Measurements from ENCODE around the gene CCBE1.

CCBE1 gene

DNA sequence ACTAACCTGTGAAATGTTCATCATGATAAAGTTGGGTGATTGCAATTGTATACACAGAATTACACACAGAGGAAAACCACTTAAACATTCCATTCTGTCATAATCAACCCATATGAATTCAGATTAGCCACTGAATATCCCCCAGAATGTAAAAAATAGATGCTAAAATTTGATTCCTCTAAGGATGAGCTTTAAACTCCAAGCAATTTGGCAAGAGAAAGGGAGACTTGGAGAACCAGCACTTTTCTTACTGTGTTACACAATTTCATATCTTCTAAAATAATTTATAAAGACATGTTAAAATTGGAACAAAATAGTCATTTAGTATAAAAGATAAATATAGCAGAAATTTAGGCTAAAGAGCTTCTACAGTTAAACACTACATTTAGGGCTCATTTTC lies 191.9 kb downstream of the CCBE1 start:
- no peak for DNase-seq (ENCODE audit: low read depth in 1 of 2, low spot score in 1 of 2)

DNA sequence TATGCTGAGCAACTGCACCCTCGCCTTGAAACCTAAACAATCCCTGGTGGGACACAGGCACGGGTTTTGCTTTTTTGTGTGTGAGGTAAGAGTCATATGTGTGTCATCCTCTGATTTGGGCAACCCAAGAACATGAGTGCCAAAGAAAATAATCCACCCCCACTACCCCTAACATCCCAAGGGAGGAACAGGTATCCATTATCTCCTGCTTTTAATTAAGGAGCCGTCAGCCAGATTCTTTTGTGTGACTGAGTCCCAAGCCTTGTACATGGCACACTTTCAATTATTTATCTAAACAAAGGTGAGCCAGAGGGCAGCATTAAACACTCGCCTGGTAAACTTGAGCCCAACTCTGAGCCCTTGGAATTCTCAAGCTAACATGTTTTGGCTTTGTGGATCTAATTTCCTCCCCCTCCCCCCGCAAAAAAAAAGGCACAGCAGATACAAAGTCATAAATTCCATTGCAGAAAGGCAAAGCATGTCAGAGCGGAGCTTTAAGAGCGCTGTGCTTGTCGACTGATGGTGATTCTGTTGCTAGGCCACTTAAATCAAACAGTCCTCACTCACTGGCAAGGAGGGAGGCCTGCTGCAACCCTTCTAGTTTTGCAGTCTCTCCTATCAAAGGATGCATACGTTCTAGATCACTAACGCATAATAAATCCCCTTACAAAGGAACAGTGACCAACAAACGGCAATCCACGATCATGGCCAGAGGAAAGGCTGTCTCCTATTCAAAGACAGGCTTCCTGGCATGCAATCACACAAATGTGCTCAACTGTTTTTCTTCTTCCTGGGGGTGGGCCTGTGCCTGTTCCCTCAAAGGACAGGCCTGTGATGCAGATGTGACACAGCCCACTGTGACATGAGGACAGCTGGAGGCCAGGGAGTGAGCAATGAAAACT lies 194.7 kb downstream of the CCBE1 start:
- no peak for DNase-seq (ENCODE audit: low read depth in 1 of 2, low spot score in 1 of 2)

DNA sequence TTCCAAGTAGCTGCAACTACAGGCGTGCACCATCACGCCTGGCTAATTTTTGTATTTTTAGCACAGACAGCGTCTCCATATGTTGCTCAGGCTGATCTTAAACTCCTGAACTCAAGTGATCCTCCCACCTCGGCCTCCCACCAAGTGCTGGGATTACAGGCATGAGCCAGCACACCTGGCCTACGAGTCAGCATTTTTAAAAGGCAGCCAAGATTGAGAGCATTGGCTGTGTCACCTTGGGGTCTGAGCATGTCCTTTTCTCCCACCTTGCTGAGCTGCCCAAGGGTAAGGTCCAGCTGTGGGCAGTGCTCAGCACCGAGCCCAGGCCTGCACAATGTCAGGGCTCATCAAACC lies 195.3 kb downstream of the CCBE1 start:
- no peak for DNase-seq (ENCODE audit: low read depth in 1 of 2, low spot score in 1 of 2)

DNA sequence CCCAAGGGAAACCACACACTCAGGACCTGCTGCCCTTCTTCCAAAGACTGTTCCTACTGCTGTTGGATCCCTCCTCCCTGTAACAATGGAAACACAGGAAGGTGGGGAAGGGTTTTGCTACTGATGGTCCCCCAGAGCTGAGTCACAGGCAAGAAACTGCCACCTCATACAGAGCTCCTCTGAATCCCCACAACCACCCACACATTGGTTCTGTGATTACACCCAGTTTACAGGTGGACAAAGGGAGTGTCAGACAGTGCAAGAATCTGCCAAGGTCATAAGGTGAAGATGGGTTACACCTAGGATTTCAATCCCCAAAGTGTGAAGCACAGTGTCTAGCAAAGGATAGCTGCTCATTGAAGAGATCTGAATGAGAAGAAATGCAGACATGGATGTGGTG lies 196.5 kb downstream of the CCBE1 start:
- no peak for DNase-seq (ENCODE audit: low read depth in 1 of 2, low spot score in 1 of 2)

DNA sequence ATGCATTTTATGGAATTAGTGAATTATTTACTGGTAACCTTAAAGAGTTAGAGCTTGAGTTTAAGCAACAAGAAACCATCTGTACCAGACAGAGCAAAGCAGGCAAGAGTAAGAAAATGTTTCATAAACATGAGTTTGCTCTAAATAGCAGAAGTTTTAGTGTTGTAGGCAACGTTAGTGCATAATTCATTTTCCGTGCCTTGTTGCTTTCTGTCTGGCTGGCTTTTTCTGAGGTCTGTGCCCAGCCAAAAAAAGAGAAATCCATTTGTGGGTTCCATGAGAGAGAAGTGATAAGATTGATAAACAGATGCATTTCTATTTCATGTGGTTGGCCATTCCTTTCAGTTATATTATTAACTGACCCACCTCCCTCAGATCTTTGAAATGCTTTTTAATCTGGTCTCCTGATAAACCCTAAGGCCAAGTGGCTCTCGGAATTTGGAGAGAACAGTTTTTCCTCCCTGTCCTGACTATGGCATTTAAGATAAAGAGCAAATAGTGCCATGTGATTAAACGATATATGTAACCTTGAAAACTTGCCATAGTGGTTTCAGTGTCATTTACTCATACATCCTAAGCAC lies 198.6 kb downstream of the CCBE1 start:
- DNase-seq (ENCODE audit: low read depth in 1 of 2, low spot score in 1 of 2) = no peak

DNA sequence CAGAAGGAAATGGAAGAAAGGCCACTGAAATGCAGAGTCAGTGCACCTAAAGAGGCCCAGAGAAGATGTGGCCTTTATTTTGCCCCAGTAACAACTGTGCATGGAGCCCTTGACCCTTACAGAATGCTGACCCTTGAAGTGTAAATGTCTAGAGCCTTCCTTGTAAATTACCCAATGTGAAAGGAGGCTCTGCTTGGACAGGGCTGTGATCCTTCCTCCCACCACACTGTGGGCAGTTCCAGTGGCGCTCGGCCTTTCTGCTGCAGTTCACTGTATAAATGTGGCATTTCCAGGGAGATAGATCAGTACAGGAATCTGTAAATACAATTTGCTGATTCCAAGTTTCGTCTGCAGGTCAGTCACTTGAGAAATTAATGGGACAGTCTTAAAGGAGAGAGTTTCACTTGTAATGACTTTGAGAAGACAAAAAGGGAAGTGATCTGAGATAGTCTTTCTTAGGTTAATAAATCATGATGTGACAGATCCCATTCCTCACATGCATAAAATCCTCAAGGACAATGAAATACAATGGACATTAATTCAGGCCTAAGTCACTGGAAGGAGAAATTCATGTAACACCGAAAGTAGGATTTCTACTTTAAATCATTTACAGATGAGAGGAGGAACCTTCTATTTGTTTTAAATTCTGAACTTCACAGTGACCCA lies 204.3 kb downstream of the CCBE1 start:
- DNase-seq (ENCODE audit: low read depth in 1 of 2, low spot score in 1 of 2) = no peak

DNA sequence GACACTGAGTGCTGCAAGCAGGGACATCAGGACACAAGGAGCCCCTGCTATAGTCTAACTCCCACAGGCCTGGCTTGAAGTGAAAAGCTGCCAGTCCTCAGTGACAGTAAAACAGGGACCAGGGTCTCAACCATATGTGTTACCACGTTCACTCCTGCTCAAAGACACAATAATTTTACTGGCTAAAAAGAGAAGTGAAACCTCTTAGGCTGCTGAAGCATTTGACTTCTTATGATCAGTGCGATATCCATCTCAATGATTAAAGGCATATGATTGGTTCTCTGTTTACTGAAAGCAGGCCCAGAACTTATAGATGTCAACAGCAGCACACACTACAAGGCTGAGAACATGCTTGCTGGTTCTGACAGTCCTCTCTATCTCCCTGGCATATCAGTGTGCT lies 208.3 kb downstream of the CCBE1 start:
- no peak for DNase-seq (ENCODE audit: low read depth in 1 of 2, low spot score in 1 of 2)

DNA sequence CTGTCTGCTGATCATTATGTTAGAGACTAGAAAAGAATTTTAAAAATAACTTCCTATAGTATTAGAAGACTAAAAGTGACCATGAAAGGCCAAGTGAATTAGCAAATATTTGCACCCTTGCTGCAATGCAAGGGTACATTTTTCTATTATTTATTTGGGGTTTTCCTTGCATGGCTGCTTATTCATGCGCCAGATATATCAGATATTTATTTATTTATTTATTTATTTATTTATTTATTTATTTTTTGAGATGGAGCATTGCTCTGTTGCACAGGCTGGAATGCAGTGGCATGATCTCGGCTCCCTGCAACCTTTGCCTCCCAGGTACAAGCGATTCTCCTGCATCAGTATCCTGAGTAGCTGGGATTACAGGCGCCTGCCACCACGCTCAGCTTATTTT lies 211.8 kb downstream of the CCBE1 start:
- DNase-seq (ENCODE audit: low read depth in 1 of 2, low spot score in 1 of 2) = no peak

DNA sequence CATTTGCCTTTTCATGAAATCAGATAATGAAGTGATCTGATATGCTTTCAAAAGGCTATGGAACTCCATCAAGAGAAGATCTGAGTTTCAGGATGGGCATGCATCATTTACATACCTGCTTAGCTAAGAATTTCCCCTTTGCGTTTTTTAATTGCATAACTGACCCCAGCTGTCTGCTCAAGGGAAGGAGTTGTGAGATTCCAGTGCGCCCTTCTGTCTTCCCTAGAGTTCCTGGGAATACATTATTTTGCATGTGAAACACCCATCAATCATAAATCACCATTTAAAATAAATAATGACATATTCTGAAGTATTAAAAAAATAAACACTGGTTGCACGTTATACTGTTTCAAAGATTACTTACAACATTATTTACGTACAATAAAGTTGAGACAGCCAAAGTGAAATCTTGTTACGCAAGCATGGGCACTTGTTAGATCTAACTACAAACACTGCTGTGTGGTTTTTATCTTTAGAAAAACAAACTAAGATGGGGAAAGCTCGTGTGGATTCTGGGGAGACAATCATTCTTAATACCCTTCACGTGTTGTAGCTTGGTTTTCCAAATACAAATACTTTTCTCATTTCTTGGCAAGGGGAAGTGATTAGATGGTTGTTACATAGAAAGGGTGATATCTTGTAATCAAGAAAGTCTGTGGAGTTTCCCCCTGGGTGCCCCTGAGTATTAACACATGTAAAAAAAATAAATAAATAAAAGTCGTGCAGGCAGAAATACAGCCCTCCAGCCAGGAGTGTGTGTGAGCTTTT lies 212.5 kb downstream of the CCBE1 start:
- no peak for DNase-seq (ENCODE audit: low read depth in 1 of 2, low spot score in 1 of 2)

DNA sequence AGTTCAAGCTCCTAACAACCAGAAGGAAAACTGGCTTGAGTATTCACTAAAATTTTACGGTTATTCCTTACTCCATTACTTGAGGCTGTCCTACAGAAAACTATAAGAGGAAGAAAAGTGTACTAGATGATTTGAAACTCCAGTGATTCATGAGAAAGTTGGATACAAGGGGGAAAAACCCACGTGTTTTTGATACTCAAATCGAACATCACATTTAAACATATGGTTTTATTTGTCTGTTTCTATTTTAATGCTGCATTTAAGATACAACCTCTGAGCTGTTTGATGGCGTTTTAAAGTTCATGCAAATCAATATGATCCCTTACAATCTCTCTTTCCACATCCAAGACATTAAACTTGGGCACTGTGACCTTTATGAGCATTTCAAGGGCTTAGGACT lies 213.1 kb downstream of the CCBE1 start:
- no peak for DNase-seq (ENCODE audit: low read depth in 1 of 2, low spot score in 1 of 2)

DNA sequence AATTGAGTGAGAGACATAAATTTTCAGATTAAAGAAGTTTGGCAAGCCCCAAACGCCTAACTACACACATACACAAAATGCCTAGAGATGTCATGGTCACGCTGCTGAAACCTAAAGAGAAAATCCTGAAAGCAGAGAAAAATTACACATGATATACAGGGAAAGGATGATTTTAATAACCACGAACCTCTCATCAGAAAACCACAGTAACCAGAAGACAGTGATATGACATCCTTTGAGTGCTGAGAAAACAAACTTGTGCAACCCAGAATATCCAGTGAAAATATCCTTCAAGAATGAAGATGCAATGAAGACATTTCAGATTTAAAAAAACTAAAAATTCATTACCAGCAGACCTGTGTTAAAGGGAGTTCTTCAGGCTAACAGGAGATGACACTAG lies 215.8 kb downstream of the CCBE1 start:
- no peak for DNase-seq (ENCODE audit: low read depth in 1 of 2, low spot score in 1 of 2)

DNA sequence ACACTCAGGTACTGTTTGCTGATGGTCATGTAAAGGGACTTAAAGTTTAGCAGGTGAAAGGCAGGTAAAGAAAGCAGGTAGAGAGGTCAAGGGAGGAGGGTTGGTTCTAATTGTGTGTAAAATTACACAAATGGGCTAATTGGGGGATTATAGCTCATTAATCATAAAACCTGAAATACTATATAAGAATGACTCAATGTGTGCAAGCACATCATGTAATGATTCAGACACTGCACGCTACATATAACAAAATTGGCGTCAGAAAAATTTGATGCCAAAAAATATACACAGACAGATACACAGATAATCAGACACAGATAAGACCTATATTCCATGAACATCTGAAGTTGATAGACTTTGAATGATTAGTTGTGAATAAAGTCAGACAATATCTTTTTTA lies 217.4 kb downstream of the CCBE1 start:
- no peak for DNase-seq (ENCODE audit: low read depth in 1 of 2, low spot score in 1 of 2)

DNA sequence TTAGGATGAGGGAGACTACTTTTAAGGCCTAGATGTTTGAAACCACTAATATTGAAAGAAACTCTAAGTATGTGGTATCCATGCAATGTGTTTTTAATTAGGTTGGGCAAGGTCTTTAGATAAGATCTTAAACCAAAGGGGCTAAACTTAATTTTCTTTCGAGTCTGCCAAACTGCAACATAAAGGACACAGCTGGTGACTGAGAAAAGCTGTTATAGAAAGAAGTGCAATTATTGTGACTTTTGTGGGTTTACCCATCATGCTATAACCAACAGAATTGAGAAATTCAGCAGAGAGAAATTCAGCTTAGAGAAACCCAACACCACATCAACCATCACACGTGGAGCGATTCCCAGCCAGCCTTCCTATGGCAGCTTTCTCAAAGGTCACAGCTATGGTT lies 218.6 kb downstream of the CCBE1 start:
- DNase-seq (ENCODE audit: low read depth in 1 of 2, low spot score in 1 of 2) = no peak

DNA sequence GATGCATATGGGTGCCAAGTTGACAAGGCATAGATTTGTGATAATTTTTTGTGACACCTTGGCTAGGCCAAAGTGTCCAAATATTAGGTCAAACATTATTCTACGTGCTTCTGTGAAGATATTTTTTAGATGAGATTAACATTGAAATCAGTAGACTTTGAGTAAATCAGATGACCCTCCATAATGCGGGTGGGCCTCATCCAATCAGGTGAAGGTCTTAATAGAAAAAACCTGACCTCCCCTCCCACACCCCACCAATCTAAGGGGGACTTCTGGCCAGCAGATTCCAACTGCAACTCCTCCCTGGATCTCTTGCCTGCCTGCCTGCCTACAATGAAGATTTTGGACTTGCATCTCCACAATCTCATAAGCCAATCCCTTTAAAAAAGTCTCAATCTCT lies 219.4 kb downstream of the CCBE1 start:
- no peak for DNase-seq (ENCODE audit: low read depth in 1 of 2, low spot score in 1 of 2)

DNA sequence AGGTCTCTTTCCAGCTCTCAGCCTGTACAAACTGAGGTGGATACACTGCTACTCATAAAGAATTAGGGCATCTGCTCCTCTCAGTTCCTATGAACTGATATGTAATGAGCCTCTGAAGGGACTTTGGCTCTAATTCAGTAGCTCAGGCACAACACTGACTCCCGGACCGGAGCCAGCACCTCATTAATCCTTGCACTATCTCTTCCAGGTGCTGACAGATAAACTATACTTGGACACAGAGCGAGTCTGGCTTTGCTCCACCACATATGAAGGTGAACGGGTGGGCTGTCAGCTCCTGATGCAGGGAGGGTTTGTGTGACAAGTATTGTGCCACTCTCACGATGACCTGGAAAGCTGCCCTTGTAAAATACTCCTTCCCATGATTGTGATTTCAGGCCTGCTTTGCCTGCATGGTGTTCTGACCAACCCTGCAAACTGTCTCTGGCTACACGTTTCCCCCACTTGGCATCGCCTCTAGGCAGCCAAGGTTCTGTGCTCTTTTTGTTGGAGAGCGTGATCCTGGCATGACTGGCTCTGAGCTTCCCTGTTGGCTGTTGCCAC lies 226.6 kb downstream of the CCBE1 start:
- DNase-seq (ENCODE audit: low read depth in 1 of 2, low spot score in 1 of 2) = no peak

DNA sequence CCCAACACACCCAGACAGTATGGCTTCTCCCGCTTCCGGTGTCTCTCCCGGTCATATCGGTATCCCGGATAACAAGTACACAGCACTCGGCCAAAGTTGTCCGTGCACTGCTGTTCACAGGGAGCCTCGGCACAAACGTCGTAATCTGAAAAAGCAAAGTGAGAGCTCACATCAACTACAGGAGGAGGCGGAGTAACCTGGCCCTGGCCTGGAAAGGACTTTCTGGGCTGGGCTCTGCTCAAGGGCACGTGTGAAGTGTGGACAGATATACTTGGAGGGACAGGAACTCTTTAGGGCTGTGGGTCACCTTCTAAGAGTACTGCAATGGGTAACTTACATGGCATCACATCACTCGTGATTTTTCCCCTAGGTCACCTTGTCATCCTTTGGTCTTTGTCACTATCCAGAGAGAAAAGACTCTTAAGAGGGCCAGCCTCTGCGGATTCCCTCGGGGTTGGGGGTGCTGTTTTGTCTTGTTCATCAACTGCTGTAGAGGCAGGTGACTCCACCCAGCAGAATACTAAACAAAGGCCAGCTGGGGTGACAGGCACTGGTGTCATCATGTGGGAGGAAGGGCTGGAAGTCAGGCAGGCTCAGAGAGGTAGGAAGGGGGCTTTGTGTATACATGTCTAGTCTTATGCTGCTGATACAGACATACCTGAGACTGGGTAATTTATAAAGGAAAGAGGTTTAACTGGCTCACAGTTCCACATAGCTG lies 227.6 kb downstream of the CCBE1 start:
- no peak for DNase-seq (ENCODE audit: low read depth in 1 of 2, low spot score in 1 of 2)

DNA sequence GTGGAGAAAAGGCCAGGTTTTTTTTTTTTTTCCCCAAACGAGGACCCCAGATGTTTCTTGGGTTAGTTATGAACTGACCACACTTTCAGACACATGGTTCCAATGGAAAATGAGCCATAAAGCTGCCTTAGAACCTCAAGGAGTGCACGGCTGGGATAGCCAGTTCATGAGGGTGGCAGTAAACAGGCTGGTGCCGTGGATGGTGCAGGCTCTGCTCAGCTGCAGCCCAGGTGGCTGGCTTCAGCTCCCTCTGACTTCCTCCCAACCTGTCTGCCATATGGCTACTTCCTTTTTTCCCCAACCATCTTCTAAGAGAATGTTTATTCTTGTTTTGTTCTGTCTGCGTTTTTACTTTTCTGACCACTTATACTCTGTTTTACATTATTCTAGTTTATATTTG lies 228.4 kb downstream of the CCBE1 start:
- DNase-seq (ENCODE audit: low read depth in 1 of 2, low spot score in 1 of 2) = no peak

DNA sequence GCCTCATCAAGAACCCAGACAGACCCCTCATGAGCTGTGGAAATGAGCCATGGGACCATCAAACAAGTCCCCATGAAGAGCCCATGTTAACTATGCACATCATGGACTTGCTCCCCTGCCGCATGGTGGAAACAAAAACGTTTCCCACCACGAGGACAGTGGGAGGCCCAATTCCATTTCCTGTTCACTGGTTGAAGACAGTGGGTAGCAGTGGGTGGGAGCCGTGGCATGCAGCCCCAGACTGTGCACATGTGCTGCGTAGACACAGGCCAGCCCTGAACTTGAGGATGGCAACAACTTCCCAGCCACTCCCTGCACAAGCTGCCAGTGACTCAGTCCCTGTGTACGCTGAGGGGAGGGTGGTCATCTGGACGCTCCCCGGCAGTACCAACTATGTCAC lies 229.7 kb downstream of the CCBE1 start:
- no peak for DNase-seq (ENCODE audit: low read depth in 1 of 2, low spot score in 1 of 2)

DNA sequence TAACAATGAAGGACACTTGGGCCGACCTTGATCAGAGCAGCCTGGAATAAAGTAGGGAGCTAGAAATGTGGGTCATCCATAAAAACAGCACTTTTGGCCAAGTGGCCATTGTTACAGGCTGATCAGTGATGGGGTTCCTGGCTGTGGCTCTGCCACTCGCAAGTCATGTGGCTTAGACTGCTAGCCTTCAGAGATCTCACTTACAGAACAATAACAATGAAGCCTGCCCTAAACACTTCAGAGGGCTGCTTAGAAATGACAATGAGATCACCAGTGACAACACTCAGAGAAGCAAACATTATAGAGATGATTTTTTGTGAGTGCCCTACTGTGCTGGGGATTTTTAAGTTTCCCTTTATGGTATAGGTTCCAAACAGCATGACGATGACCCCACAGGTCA lies 230.2 kb downstream of the CCBE1 start:
- DNase-seq (ENCODE audit: low read depth in 1 of 2, low spot score in 1 of 2) = no peak

DNA sequence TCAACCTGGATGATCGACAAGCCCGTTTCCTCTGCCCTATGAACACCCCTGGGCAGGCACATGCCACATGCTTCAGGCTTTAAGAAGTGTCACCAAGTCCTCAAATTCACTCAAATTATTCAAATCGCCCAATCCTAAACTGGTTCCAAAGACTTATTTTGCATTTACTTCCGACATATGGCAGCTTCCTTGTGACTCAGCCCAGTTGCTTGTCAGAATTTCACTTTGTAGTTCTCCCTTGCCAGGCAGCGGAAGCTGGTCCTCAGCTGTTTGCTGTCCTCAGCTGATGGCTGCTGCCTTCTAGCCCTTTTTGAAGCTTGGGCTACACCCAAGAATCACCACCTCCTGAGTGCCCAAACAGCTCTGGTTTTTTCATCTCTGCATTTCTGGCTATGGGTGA lies 232.7 kb downstream of the CCBE1 start:
- no peak for DNase-seq (ENCODE audit: low read depth in 1 of 2, low spot score in 1 of 2)

DNA sequence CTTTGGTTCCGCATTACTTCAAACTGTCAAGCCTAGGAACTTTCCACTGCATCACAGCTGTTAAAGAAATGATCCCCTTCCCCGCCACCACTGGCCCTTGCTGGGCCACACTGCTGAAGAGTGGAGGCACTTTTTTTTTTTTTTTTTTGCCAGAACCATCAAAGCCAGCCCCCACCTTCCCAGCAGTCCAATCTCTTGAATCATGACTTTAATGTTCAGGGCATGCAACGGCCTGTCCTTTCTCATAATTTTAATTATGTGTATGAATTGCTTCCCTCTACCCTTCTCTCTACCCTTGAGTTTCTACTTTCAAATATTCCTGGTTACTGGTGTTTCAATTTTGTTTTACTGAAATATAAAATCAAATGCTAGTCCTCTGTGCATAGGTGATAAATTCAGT lies 236.1 kb downstream of the CCBE1 start:
- no peak for DNase-seq (ENCODE audit: low read depth in 1 of 2, low spot score in 1 of 2)

All from stimulated activated CD4-positive, alpha-beta T cell treated with anti-CD3 and anti-CD28 coated beads, Interleukin-15, amount 100 ng/mL, for 1 hour (primary cell).